Sigmoid colon (tissue), 4 donors: ENCODE measurements around the gene NOXRED1.

ENCODE experiments used
- EP300 ChIP-seq, 4 donors: sonication (generic); formaldehyde crosslinking; IDR thresholded peaks; one replicate each; pipeline ENCODE4 v1.6.1; 2017; ENCODE audit warnings: antibody characterized with exemption in 4 of 4
- POLR2A ChIP-seq, 2 donors: fragments of 450-650 bp; IDR thresholded peaks; one replicate each; pipeline ENCODE4 v1.6.1; 2016; ENCODE audit warnings: antibody characterized with exemption in 2 of 2, mild to moderate bottlenecking in 2 of 2, moderate library complexity in 2 of 2
- POLR2AphosphoS5 ChIP-seq, 4 donors: sonication (generic); formaldehyde crosslinking; IDR thresholded peaks; one replicate each; pipeline ENCODE4 v1.6.1; 2017; ENCODE audit warnings: antibody characterized with exemption in 4 of 4
- TF ChIP-seq, protein P1 (sequence below), 4 experiments: fragments of 450-650 bp in 3 of 4; fragments of 200-600 bp in 1 of 4; IDR thresholded peaks; one replicate each; pipeline ENCODE4 v1.5.1; 2016 to 2019; ENCODE audit warnings: antibody characterized with exemption in 4 of 4, mild to moderate bottlenecking in 3 of 4, moderate library complexity in 2 of 4

- TF ChIP-seq, protein P1, sequence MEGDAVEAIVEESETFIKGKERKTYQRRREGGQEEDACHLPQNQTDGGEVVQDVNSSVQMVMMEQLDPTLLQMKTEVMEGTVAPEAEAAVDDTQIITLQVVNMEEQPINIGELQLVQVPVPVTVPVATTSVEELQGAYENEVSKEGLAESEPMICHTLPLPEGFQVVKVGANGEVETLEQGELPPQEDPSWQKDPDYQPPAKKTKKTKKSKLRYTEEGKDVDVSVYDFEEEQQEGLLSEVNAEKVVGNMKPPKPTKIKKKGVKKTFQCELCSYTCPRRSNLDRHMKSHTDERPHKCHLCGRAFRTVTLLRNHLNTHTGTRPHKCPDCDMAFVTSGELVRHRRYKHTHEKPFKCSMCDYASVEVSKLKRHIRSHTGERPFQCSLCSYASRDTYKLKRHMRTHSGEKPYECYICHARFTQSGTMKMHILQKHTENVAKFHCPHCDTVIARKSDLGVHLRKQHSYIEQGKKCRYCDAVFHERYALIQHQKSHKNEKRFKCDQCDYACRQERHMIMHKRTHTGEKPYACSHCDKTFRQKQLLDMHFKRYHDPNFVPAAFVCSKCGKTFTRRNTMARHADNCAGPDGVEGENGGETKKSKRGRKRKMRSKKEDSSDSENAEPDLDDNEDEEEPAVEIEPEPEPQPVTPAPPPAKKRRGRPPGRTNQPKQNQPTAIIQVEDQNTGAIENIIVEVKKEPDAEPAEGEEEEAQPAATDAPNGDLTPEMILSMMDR (IDR thresholded peaks at IDR 0.05) = no peak
- TF ChIP-seq POLR2A (IDR thresholded peaks at IDR 0.05) (no peak), EP300 (IDR thresholded peaks at IDR 0.05) (no peak), POLR2AphosphoS5 (IDR thresholded peaks at IDR 0.05) (no peak)
Measured at GRCh38 chr14:77470224-77470870, 47.0 kb upstream of the NOXRED1 start.
